22Rv1 (cell line): ENCODE results near the gene SLC3A2.

Source experiments
- H3K27ac ChIP-seq: fragments of 450-650 bp; 2 replicates; pipeline ENCODE4 v1.5.1; 2017
- CTCF ChIP-seq: fragments of 450-650 bp; IDR thresholded peaks from 2 replicates; pipeline ENCODE4 v1.5.1; 2017; ENCODE audit warnings: mild to moderate bottlenecking
- ZFX ChIP-seq: fragments of 450-650 bp; IDR thresholded peaks from 2 replicates; pipeline ENCODE4 v1.6.1; 2017; ENCODE audit warnings: antibody characterized with exemption, borderline replicate concordance

The SLC3A2 gene

GRCh38 chr11:62841361-62842170, 39.1 kb upstream of the SLC3A2 start:
- TF ChIP-seq CTCF (no peak), ZFX (no peak)

GRCh38 chr11:62842171-62842741, 38.4 kb upstream of the SLC3A2 start:
- TF ChIP-seq CTCF, result no peak
- TF ChIP-seq ZFX, result no peak
- H3K27ac ChIP-seq, result peak overlapping the region; percentile 99

More at GRCh38 chr11:62841361-62842170, 39.1 kb upstream of the SLC3A2 start:
- H3K27ac ChIP-seq, result peak overlapping the region; percentile 99

GRCh38 chr11:62842891-62843290, 37.8 kb upstream of the SLC3A2 start:
- peak overlapping the region; percentile 99 for H3K27ac ChIP-seq

GRCh38 chr11:62843466-62843865, 37.2 kb upstream of the SLC3A2 start:
- no peak for TF ChIP-seq ZFX
- TF ChIP-seq CTCF, result no peak
- peak overlapping the region; percentile 99; the same call in 1 of the 2 replicates for H3K27ac ChIP-seq

GRCh38 chr11:62844154-62844553, 36.5 kb upstream of the SLC3A2 start:
- H3K27ac ChIP-seq, result no peak overlapping the region
- TF ChIP-seq ZFX (no peak), CTCF (no peak)

GRCh38 chr11:62846177-62846576, 34.5 kb upstream of the SLC3A2 start:
- TF ChIP-seq CTCF, result no peak
- TF ChIP-seq ZFX, result no peak
- no peak overlapping the region for H3K27ac ChIP-seq

GRCh38 chr11:62847767-62848314, 32.9 kb upstream of the SLC3A2 start:
- no peak for TF ChIP-seq ZFX
- no peak overlapping the region for H3K27ac ChIP-seq

GRCh38 chr11:62850911-62851806, 29.5 kb upstream of the SLC3A2 start:
- TF ChIP-seq ZFX (no peak), CTCF (no peak)

More at GRCh38 chr11:62850911-62851806, 29.5 kb upstream of the SLC3A2 start:
- H3K27ac ChIP-seq, result peak overlapping the region; percentile 91
